ENCODE measurements around the gene LDB3.

LDB3 gene

DNA sequence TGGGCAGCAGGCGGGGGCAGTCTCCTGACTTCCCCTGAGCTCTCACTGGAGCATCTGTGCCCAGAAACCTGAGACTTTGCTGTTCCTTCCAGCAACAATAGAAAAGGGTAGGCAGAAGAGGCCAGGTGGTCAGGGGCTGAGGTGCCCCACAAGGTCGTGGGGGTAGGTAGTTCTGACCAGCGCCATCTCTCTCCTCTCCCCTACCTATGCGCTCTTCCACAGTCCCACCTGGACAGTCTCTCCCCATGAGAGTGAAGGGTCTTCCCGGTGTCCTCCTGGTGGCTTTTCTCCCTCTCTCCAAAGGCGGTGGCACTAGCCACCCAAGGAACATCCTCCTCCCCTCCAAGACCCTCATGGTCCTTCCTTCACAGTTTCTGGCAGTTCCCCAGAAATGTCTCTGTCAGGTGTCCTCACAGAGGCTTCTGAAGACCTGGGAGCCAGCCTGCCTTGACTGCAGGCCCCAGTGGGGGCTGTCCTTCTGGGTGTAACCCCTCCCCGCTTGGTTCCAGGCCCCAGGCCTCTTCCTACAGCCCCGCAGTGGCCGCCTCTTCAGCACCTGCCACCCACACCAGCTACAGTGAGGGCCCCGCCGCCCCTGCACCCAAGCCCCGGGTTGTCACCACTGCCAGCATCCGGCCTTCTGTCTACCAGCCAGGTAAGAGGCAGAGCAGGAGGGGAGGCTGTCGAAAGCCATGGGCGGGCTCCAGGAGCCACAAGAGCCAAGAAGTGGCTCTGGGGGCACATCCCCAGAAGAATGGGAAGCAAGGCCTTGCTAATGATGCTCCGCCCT lies 41.3 kb downstream of the LDB3 start:
- peak overlapping the region; percentile 51 for H3K4me3 Mint-ChIP-seq
- peak overlapping the region; percentile 71 for H3K27ac Mint-ChIP-seq
- H3K4me1 Mint-ChIP-seq (ENCODE audit: low read depth) = peaks cover 19% of the 10 kb centered on the region
- H3K9me3 Mint-ChIP-seq = no peaks in the 10 kb centered on the region
- no peaks in the 10 kb centered on the region for H3K36me3 Mint-ChIP-seq (ENCODE audit: low read depth)
- H3K27me3 Mint-ChIP-seq = no peaks in the 10 kb centered on the region

DNA sequence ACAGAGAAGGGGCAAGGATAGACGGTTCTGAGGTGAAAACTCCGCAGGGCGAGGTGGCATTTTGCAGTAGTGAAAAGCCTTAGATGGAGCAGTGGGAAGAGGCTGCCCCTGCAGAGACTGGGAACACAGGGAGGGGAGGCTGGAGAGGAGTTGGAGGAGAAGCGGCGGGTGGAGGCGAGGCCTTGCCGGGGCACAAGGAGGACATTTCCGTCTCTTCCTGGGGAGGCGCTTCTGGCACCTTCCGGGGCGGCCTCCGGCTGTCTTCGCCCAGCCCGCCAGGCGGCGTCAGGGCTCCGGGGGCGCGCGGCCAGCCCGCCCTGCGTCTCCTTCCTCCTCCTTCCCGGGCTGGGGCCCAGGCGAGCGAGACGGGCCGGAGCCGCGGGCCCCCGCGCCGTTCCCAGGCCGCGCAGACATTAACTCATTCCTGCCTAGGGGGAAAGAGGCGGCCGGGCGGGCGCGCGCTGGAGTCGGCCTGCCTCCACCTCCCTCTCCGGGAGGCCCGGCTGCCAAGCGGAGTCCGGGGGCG lies 42.7 kb downstream of the LDB3 start:
- no peaks in the 10 kb centered on the region for H3K27me3 Mint-ChIP-seq
- H3K36me3 Mint-ChIP-seq (ENCODE audit: low read depth) = no peaks in the 10 kb centered on the region
- peaks cover 19% of the 10 kb centered on the region for H3K4me1 Mint-ChIP-seq (ENCODE audit: low read depth)
- peak overlapping the region; percentile 89 for H3K27ac Mint-ChIP-seq
- H3K4me3 Mint-ChIP-seq = peak overlapping the region; percentile 75
- no peaks in the 10 kb centered on the region for H3K9me3 Mint-ChIP-seq

DNA sequence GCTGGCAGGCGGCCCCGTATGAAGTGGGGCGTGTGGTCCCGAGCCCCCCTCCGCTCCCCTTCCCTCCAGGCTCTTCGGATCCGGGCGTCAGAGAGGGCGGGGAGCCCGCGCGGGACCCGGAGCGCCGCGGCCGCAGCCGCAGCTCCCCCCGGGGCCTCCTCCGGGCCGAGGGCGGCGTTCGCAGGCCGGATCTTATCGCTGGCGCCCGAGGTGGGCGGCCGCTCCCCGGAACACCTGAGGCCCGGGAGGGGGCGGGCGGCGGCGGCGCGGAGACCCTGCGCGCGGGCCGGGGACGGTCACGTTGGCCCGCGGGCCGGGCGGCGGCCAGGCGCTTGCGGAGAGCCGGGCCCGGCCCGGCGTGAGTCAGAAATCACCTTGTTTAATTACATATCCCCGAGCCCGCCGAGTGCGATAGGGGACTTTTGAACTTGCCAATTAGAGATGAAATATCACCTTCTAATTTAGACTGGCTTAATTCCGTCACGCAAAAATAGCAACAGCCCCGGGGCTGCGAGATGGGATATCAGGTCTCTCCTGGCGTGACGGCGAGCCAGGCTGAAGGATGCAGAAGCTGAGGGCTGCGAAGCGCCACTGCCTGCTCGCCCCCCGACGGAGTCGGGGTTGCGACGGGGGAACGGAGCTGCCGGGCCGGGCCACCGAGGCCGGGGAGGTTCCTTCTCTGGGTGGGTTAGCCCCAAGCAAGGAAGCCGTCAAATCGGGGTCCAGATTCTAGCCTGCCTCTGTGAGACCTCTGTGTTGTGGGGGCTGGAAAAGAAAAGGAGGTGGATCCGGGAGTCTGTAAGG lies 43.4 kb downstream of the LDB3 start:
- Mint-ChIP-seq H3K9me3 (no peaks in the 10 kb centered on the region), H3K4me1 (ENCODE audit: low read depth) (peaks cover 19% of the 10 kb centered on the region), H3K36me3 (ENCODE audit: low read depth) (no peaks in the 10 kb centered on the region)

DNA sequence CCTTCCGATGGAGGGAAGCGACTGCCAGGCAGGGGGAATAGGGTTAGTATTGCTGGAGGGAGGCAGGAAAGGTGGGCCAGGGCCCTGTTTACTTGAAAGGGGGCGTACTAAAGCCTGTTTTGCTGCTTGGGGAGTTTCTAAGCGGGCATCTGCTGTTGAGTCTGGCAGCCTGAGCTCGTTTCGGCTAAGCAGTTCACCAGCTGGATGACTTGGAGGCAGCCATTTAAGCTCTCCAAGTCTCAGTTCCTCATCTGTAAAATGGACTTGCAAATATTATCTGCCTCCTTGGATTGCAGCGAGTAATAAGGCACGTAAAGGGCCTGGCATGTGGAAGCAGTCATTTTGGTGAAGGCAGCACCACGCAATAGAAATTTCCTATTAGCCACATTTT lies 44.0 kb downstream of the LDB3 start:
- H3K4me3 Mint-ChIP-seq = peak overlapping the region; percentile 85
- peaks cover 19% of the 10 kb centered on the region for H3K4me1 Mint-ChIP-seq (ENCODE audit: low read depth)
- H3K9me3 Mint-ChIP-seq = no peaks in the 10 kb centered on the region
- H3K36me3 Mint-ChIP-seq (ENCODE audit: low read depth) = no peaks in the 10 kb centered on the region
- no peaks in the 10 kb centered on the region for H3K27me3 Mint-ChIP-seq
- peak overlapping the region; percentile 91 for H3K27ac Mint-ChIP-seq

More for the DNA sequence above, 43.4 kb downstream of the LDB3 start:
- peak overlapping the region; percentile 85 for H3K4me3 Mint-ChIP-seq
- peak overlapping the region; percentile 91 for H3K27ac Mint-ChIP-seq
- no peaks in the 10 kb centered on the region for H3K27me3 Mint-ChIP-seq

DNA sequence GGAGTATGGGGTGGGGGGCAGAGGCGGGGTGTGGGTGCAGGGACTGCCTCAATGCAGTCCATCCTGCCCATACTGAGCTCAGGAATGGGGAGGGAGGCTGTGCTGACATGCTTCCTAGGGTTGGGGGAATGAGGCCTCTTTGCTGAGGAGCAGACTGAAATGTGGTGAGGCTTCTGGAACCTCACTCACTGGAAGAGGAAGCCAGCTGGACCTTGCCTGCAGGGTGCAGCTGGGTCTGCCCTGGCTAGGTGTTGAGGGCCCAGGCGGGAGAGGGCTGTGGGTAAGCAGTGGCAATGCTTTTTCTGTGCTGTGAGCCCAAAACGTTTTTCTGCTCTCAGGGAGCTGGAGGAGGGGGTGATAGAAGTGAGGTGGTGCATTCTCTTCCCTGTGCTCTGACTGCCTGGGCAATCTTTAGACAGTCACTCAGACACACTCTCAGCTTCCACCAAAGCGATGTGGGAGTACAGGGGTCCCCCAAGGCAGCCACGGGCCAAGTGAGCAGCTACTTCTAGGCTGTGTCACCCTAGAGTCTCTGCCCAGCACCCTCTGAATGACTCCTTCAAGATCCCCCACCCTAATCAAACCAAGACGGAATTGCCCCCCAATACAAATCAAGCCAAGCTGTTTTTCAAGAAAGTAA lies 47.0 kb downstream of the LDB3 start:
- H3K9me3 Mint-ChIP-seq = no peaks in the 10 kb centered on the region
- peaks cover 15% of the 10 kb centered on the region for H3K4me1 Mint-ChIP-seq (ENCODE audit: low read depth)
- peaks cover 1% of the 10 kb centered on the region for H3K27me3 Mint-ChIP-seq
- no peak overlapping the region for H3K4me3 Mint-ChIP-seq
- H3K36me3 Mint-ChIP-seq (ENCODE audit: low read depth) = no peaks in the 10 kb centered on the region
- H3K27ac Mint-ChIP-seq = no peak overlapping the region

DNA sequence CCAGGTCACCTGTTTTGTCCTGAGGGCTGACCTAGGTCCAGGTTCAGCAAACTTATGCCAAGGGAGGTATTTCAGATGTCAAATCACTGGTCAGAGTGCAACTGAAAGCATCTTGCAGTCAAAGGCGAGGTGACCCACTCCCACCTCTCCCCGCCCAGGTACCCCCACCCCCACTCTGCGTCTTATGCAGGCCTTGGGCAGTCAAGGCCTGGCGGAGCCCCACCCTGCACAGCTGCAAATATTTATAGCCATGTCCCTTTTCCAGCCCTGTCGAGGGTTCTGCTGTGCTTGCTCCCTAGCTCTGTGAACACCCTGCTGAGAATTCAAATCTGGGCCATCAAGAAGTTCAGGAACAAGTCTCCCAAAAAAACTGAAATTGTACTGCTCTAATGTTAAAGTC lies 47.5 kb downstream of the LDB3 start:
- H3K27me3 Mint-ChIP-seq = peaks cover 7% of the 10 kb centered on the region
- H3K9me3 Mint-ChIP-seq = no peaks in the 10 kb centered on the region
- H3K36me3 Mint-ChIP-seq (ENCODE audit: low read depth) = no peaks in the 10 kb centered on the region
- H3K4me1 Mint-ChIP-seq (ENCODE audit: low read depth) = peaks cover 9% of the 10 kb centered on the region
- no peak overlapping the region for H3K4me3 Mint-ChIP-seq
- no peak overlapping the region for H3K27ac Mint-ChIP-seq

DNA sequence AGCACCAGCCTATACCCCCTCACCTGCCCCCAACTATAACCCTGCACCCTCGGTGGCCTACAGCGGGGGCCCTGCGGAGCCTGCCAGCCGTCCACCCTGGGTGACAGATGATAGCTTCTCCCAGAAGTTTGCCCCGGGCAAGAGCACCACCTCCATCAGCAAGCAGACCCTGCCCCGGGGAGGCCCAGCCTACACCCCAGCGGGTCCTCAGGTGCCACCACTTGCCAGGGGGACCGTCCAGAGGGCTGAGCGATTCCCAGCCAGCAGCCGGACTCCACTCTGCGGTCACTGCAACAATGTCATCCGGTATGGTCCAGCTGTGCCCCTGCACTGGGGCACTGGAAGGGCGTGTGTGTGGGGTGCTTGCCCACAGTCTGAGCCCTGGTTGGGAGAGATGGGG lies 48.2 kb downstream of the LDB3 start:
- no peak overlapping the region for H3K27ac Mint-ChIP-seq
- H3K36me3 Mint-ChIP-seq (ENCODE audit: low read depth) = no peaks in the 10 kb centered on the region
- H3K27me3 Mint-ChIP-seq = peaks cover 8% of the 10 kb centered on the region
- H3K9me3 Mint-ChIP-seq = no peaks in the 10 kb centered on the region
- H3K4me1 Mint-ChIP-seq (ENCODE audit: low read depth) = peaks cover 7% of the 10 kb centered on the region
- H3K4me3 Mint-ChIP-seq = no peak overlapping the region

DNA sequence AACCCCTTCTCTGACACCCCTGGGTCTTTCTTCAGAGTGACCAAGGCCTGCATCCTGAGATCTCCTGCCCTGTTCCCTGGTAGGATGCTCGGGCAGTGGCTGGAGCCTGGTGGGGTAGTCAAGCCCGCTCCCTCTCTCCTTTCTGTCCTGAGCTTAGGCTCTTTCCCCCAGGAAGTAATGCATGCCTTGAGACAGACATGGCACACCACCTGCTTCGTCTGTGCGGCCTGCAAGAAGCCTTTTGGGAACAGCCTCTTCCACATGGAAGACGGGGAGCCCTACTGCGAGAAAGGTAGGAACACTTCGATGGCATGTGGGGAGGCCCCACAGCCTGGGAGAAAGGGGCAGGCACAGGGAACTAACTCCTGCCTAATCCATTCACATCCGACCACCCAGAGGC lies 50.2 kb downstream of the LDB3 start:
- no peaks in the 10 kb centered on the region for H3K36me3 Mint-ChIP-seq (ENCODE audit: low read depth)
- H3K4me3 Mint-ChIP-seq = no peak overlapping the region
- no peaks in the 10 kb centered on the region for H3K9me3 Mint-ChIP-seq
- H3K27ac Mint-ChIP-seq = no peak overlapping the region
- H3K27me3 Mint-ChIP-seq = peaks cover 15% of the 10 kb centered on the region
- no peaks in the 10 kb centered on the region for H3K4me1 Mint-ChIP-seq (ENCODE audit: low read depth)

DNA sequence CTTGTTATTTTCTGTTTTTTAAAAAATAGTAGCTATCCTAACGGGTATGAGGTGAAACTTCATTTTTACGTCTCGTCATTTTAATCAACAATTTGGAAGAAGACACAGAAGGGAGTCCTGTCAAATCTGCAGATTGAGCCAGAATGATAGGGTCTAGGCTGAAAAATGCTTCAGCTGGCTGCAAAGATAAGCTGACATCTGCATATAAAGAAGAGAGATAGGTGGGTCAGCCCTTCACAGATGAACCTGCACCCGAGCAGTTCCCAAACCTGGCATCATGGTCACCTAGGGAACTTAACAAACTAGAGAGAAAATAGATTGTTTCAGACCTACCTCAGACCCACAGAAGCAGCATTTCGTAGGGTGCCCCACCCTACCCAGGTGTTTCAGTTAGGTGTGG lies 52.9 kb downstream of the LDB3 start:
- no peak overlapping the region for H3K4me3 Mint-ChIP-seq
- H3K27me3 Mint-ChIP-seq = peaks cover 17% of the 10 kb centered on the region
- no peaks in the 10 kb centered on the region for H3K36me3 Mint-ChIP-seq (ENCODE audit: low read depth)
- H3K9me3 Mint-ChIP-seq = no peaks in the 10 kb centered on the region
- H3K27ac Mint-ChIP-seq = no peak overlapping the region
- H3K4me1 Mint-ChIP-seq (ENCODE audit: low read depth) = no peaks in the 10 kb centered on the region

DNA sequence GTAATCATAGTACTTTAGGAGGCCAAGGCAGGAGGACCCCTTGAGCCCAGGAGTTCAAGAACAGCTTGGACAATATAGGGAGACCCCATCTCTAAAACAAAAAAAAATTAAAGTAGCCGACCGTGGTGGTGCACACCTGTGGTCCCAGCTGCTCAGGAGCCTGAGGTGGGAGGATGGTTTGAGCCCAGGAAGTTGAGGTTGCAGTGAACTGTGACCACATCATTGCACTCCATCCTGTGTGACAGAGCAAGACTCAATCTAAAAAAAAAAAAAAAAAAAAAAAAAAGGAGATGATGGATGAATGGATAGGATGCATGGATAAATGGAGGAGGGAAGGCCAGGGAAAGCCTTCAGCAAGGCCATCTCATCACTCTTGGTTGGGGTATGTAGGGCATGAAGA lies 54.7 kb downstream of the LDB3 start:
- Mint-ChIP-seq H3K27me3 (peaks cover 19% of the 10 kb centered on the region), H3K4me3 (no peak overlapping the region), H3K9me3 (no peaks in the 10 kb centered on the region), H3K4me1 (ENCODE audit: low read depth) (no peaks in the 10 kb centered on the region), H3K27ac (no peak overlapping the region), H3K36me3 (ENCODE audit: low read depth) (no peaks in the 10 kb centered on the region)

DNA sequence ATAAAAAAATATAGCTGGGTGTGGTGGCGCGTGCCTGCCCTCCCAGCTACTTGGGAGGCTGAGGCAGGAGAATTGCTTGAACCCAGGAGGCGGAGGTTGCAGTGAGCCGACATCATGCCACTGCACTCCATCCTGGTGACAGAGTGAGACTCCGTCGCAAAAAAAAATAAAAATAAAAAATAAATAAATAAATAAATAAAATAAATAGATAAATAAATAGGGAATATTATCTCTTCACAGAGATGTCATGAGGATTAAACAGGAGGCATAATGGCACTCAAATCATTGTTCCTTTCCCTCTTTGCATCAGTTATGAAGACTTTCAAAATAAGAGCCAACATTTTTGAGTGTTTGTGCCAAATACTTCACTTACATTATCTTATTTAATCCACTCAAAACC lies 56.1 kb downstream of the LDB3 start:
- Mint-ChIP-seq H3K4me3 (no peak overlapping the region), H3K36me3 (ENCODE audit: low read depth) (no peaks in the 10 kb centered on the region), H3K27me3 (peaks cover 21% of the 10 kb centered on the region), H3K9me3 (no peaks in the 10 kb centered on the region), H3K4me1 (ENCODE audit: low read depth) (no peaks in the 10 kb centered on the region), H3K27ac (no peak overlapping the region)

DNA sequence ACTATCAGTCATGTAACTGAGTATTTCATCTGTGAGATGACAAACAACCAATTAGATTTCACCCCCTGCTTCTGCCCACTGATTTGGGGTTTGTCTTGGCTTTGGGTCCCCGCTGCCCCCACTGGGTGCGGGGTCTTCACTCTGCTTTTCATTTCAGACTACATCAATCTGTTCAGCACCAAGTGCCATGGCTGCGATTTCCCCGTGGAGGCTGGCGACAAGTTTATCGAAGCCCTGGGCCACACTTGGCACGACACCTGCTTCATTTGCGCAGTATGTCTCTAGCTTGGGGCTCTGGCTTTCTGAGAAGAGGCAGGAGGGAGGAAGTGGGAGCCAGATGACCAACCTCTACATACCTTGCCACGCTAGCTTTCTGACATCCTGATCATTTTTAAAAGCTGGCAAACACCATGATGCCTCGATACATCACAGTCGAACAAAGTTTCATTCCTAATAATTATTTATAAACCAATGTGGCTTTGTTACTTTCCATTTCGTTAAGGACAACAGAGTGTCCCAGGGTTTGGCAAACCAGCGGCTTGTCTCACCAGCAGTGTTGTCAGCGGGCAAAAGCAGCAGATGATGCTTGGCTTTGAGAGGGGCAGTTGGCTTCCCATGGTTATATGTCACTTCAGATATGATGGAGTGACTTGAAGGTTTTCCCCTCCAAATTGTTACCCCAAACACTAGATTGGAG lies 57.8 kb downstream of the LDB3 start:
- H3K9me3 Mint-ChIP-seq = no peaks in the 10 kb centered on the region
- no peaks in the 10 kb centered on the region for H3K4me1 Mint-ChIP-seq (ENCODE audit: low read depth)
- H3K27ac Mint-ChIP-seq = no peak overlapping the region
- H3K36me3 Mint-ChIP-seq (ENCODE audit: low read depth) = no peaks in the 10 kb centered on the region
- H3K27me3 Mint-ChIP-seq = peaks cover 13% of the 10 kb centered on the region
- H3K4me3 Mint-ChIP-seq = no peak overlapping the region

DNA sequence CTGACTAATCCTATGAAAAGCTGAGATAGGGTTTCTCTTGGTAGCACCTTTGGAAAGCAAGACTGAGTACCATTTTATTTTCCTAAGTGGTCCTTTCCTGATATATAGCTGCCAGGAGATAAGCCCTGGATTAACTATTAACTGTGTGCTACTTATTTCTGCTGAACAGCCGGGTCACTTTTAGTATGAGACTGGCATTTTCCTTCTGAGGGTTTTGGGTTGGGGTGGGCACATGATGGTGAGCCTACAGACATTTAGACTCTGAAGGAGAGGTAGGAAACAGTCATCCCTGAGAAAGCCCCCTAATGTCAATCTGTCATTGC lies 58.3 kb downstream of the LDB3 start:
- H3K27me3 Mint-ChIP-seq = peaks cover 12% of the 10 kb centered on the region
- H3K9me3 Mint-ChIP-seq = no peaks in the 10 kb centered on the region
- no peak overlapping the region for H3K4me3 Mint-ChIP-seq
- no peaks in the 10 kb centered on the region for H3K36me3 Mint-ChIP-seq (ENCODE audit: low read depth)
- H3K27ac Mint-ChIP-seq = no peak overlapping the region
- no peaks in the 10 kb centered on the region for H3K4me1 Mint-ChIP-seq (ENCODE audit: low read depth)

DNA sequence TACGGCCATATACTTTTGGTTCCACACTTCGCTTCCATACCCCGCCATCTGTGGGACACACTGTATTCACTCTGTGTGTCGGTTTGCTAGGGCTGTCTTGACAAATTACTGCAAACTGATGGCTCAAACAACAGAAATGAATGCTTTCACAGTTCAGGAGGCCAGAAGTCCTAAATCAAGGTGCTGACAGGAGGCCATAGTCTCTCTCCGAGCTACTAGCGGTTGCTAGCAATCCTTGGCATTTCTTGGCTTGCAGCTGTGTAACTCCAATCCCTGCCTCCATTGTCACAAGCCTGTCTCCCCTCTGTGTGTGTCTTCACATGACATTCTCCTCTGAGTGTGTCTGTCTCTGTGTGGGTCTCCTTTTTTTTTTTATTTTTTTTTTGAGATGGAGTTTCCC lies 59.2 kb downstream of the LDB3 start:
- Mint-ChIP-seq H3K27me3 (peaks cover 8% of the 10 kb centered on the region), H3K36me3 (ENCODE audit: low read depth) (no peaks in the 10 kb centered on the region), H3K4me1 (ENCODE audit: low read depth) (no peaks in the 10 kb centered on the region), H3K4me3 (no peak overlapping the region), H3K9me3 (no peaks in the 10 kb centered on the region), H3K27ac (no peak overlapping the region)

DNA sequence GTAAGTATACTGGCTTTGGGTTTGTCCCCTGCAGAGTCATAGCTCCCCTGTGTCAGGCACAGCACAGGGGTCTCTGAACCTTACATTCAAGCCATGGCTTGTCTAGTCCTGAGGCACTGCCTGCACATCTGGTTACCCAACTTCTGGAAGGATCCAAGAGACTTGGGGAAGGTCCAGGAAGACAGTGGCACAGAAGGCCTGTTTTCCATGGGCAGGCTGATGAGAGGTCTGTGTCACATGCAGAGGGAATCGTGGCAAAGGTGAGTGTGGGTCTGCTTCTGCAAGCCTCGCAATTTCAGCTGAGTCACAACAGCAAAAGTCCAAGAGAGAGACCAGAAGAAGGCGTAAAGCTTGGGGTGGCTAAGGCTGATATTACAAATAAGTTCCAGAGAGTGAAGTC lies 59.7 kb downstream of the LDB3 start:
- Mint-ChIP-seq H3K9me3 (no peaks in the 10 kb centered on the region), H3K4me3 (no peak overlapping the region)

More for the DNA sequence above, 59.7 kb downstream of the LDB3 start:
- peaks cover 8% of the 10 kb centered on the region for H3K27me3 Mint-ChIP-seq
- H3K36me3 Mint-ChIP-seq (ENCODE audit: low read depth) = no peaks in the 10 kb centered on the region
- H3K4me1 Mint-ChIP-seq (ENCODE audit: low read depth) = no peaks in the 10 kb centered on the region
- no peak overlapping the region for H3K27ac Mint-ChIP-seq

Data from stimulated activated naive CD8-positive, alpha-beta T cell treated with anti-CD3 and anti-CD28 coated beads, Interleukin-15, Interleukin-2, amounts not matched to agents 100 ng/mL and 50 ng/mL, for 24 hours (primary cell).